HG02798 (cell line): ENCODE results near the gene SLC8A1.

Experiments used
- ATAC-seq: cut with Tn5 transposase; IDR thresholded peaks from one replicate; pipeline ENCODE4 v1.9.1; 2021; ENCODE audit warnings: mild to moderate bottlenecking; ENCODE audit not compliant: unreplicated experiment, poor library complexity

SLC8A1 gene

GRCh38 chr2:40128796-40129195, 323.1 kb downstream of the SLC8A1 start:
- no peak for ATAC-seq

GRCh38 chr2:40127890-40128557, 323.9 kb downstream of the SLC8A1 start:
- ATAC-seq: no peak

- no peak for ATAC-seq
Measured at GRCh38 chr2:40127146-40127545, 324.7 kb downstream of the SLC8A1 start.

- no peak for ATAC-seq
Measured at GRCh38 chr2:40126006-40126405, 325.9 kb downstream of the SLC8A1 start.

- ATAC-seq: no peak
Measured at GRCh38 chr2:40123746-40124145, 328.1 kb downstream of the SLC8A1 start.

GRCh38 chr2:40123326-40123725, 328.6 kb downstream of the SLC8A1 start:
- ATAC-seq: no peak

GRCh38 chr2:40120957-40121356, 330.9 kb downstream of the SLC8A1 start:
- ATAC-seq: no peak

GRCh38 chr2:40120026-40120425, 331.9 kb downstream of the SLC8A1 start:
- ATAC-seq: no peak

GRCh38 chr2:40118622-40119021, 333.3 kb downstream of the SLC8A1 start:
- no peak for ATAC-seq

- ATAC-seq: no peak
Measured at GRCh38 chr2:40115894-40116293, 336.0 kb downstream of the SLC8A1 start.

GRCh38 chr2:40115348-40115747, 336.5 kb downstream of the SLC8A1 start:
- no peak for ATAC-seq

- no peak for ATAC-seq
Measured at GRCh38 chr2:40113997-40114396, 337.9 kb downstream of the SLC8A1 start.

- ATAC-seq: no peak
Measured at GRCh38 chr2:40113272-40113968, 338.5 kb downstream of the SLC8A1 start.

GRCh38 chr2:40109381-40109780, 342.5 kb downstream of the SLC8A1 start:
- no peak for ATAC-seq

GRCh38 chr2:40108851-40109250, 343.0 kb downstream of the SLC8A1 start:
- ATAC-seq: no peak

GRCh38 chr2:40106061-40106460, 345.8 kb downstream of the SLC8A1 start:
- no peak for ATAC-seq

- ATAC-seq: no peak
Measured at GRCh38 chr2:40105593-40105992, 346.3 kb downstream of the SLC8A1 start.

GRCh38 chr2:40103590-40103989, 348.3 kb downstream of the SLC8A1 start:
- ATAC-seq: no peak

- no peak for ATAC-seq
Measured at GRCh38 chr2:40103163-40103562, 348.7 kb downstream of the SLC8A1 start.

- ATAC-seq: no peak
Measured at GRCh38 chr2:40102447-40102846, 349.4 kb downstream of the SLC8A1 start.

- no peak for ATAC-seq
Measured at GRCh38 chr2:40101131-40101575, 350.7 kb downstream of the SLC8A1 start.

GRCh38 chr2:40100676-40101075, 351.2 kb downstream of the SLC8A1 start:
- no peak for ATAC-seq
